ENCODE results near the gene EPN3.

- no peak for TF ChIP-seq EZH2 (IDR thresholded peaks at IDR 0.05; ENCODE audit: low read length)
- TF ChIP-seq CTCF (optimal IDR thresholded peaks at IDR 0.05 in 1 of 3, IDR thresholded peaks at IDR 0.05 in 1 of 3, conservative IDR thresholded peaks at IDR 0.05 in 1 of 3; ENCODE audit: extremely low read depth in 1 of 3, insufficient read depth in 2 of 3, low read length in 3 of 3) = peak in 2 of 3 experiments; percentile 25 to 39
Measured at GRCh38 chr17:50501054-50501453, 31.5 kb upstream of the EPN3 start.

Data from keratinocyte (primary cell).